HG03159 (cell line): ENCODE data around the gene INHBC.
"Not testable (repeated sequence)": the region's sequence is repeated elsewhere in the genome, so short reads cannot be mapped to it uniquely, and the experiment has no call there.

Experiments used
- ATAC-seq: cut with Tn5 transposase; IDR thresholded peaks from one replicate; pipeline ENCODE4 v1.9.1; 2021; ENCODE audit warnings: mild to moderate bottlenecking, moderate library complexity; ENCODE audit not compliant: unreplicated experiment

Gene INHBC

DNA sequence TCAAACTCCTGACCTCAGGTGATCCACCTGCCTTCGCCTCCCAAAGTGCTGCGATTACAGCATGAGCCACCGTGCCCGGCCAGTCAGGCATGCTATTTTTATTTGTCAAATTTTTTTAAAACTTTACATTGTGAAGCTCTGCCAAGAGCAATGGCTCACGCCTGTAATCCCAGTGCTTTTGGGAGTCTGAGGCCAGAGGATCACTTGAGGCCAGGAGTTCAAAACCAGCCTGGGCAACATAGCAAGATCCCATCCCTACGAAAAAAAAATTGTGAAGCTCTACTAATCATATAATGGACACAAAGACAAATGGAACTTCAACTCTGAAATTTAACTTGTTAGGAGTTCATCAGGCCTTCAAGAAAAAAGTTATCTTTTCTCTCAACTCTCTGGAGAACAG lies 5.6 kb upstream of the INHBC start:
- ATAC-seq = no peak

DNA sequence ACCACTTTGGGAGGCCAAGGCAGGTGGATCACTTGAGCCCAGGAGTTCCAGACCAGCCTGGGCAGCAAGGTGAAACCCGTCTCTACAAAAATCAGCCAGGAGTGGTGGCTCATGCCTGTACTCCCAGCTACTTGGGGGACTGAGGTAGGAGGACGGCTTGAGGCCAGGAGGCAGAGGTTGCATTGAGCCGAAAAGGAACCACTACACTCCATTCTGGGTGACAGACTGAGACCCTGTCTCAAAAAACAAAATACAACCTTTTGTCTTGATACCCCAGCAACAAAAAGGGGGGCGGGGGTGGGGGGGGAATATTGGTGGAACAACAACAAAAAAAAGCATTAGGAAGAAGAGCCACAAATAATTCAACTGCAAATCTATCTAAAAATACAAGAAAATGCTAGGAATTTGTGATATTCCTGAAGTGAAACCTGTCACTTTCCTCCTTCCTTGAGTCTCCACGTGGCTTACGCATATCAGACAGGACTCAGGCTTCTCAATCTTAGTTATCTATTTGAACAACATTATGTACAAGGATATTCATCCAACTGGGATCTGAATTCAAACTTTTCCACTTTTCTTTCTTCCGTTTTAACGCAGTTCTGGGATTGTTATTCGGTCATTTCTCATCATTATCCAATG lies 5.0 kb upstream of the INHBC start:
- no peak for ATAC-seq

DNA sequence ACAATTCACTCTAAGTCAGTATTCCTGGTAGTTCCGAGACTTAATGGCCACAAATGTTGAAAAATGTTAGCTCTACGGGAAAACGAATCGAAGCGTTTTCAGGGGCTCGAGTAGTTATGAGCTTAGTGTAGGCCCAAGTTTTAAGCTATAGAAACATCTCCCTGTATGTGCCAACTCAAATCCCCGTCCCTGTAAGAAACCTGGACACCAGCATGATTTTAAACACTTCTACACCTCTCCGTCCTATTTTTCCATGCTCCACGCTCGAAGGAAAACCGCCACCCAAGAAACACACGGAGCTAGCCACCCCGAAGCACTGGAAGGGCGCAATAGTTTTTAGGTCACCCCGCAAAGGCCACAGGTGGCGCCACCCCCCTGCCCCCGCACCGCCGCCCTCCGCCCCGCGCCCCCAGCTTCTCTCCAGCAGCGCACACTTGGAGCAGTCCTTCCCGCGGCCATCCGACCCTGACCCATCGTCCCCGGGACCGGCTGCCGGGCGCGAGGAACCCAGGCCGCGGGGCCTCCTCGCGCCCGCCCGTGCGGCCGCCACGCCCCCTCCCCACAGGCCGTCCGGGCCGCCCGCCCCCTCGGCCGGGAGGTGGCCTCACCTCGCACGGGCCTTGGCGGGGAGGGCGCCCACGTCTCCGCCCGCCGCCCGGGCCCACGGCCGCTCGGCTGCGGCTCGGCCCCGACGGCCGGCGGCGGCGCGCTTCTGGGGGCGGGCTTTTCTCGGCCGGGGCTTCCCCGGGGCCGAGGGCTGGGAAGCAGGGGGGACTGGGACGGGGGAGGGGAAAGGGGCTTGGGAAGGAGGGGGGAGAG lies 4.3 kb upstream of the INHBC start:
- ATAC-seq = peak; percentile 43

DNA sequence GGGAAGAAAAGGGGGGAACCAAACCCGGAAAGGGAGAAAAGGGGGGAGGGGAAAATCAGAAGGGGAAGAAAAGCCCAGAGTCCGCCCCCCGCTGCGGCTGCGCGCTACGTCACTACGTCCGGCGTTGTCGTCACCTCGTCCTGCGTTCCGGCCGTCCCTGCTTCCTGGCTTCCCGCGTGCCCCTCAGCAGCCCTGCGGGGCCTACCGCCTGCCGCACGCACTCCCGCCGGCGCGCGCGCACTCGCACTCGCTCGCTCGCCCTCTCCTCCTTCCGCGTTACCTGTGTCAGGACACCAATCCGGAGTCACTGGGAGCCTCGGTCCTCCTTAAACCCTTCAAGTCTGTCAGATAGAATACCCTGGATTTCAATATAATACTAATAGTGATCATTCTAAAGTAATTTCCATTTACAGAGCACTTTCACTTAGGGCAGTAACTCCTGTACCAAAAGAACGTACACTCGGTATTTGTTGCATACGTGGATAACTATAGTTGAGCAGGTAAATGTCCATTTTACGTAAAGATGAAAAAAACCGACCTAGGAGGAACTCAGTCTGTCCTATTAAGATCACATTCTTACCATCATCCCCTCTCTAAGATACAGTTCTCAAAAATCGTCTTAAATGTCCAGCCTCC lies 3.5 kb upstream of the INHBC start, which contains the start of gene R3HDM2:
TSS of gene R3HDM2 (minus strand) at position 113 of the 636 bp plus-strand sequence. CDS start 120,615 bp downstream, outside the sequence.
- peak; percentile 95 for ATAC-seq

DNA sequence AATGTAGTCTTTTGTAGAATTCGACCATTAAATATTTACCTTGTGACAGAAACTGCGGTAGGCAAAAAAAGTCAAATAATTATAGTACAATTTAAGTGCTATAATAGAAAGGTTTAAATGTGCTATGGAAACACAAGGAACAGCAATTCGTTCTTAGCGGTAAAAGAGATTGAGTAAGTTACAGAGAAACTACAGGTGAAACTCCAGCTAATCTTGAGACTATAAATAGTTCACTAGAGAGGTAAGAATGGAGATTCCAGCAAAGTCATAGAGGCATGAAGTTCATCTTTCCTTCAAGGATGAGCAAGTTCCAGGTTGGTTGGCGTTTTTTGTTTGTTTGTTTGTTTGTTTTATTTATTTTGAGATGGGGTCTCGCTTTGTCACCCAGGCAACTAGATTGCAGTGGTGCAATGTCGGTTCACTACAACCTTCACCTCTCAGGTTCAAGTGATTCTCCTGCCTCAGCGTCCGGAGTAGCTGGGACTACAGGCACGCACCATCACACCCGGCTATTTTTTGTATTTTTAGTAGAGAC lies 2.9 kb upstream of the INHBC start:
- ATAC-seq = no peak

DNA sequence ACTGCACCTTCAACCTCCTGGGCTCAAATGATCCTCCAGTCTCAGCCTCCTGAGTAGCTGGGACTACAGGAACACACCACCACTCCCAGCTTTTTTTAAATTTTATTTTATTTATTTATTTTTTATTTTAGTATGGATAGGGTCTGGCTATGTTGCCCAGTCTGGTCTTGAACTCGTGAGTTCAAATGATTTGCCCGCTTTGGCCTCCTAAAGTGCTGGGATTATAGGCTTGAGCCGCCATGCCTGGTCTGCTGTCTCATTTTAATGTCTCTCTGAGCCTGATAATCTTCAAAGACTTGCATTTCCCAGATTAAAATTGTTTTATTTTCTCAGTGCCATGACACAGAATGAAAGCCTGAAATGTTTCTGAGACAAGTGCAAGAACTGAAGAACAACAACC lies 1.2 kb upstream of the INHBC start:
- no peak for ATAC-seq

DNA sequence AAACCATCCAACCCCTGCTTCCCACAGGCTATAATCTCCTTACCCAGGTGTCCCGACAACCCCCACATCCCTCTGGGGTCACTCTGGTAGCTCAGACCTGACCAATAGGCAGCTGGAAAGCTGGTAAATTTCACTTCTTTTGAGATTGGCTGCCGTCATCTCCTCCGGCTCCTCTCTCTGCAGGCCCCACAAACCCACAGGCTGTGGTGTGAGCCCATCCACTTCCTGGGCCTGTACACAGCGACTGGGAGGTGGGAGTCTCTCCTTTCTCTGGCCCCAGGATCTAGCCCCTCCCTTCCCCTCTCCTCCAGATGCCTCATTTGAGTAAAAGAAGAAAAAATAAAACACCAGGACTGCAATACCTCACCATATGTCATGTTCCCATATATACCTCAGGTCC lies 709 bp downstream of the INHBC start:
- ATAC-seq = no peak

DNA sequence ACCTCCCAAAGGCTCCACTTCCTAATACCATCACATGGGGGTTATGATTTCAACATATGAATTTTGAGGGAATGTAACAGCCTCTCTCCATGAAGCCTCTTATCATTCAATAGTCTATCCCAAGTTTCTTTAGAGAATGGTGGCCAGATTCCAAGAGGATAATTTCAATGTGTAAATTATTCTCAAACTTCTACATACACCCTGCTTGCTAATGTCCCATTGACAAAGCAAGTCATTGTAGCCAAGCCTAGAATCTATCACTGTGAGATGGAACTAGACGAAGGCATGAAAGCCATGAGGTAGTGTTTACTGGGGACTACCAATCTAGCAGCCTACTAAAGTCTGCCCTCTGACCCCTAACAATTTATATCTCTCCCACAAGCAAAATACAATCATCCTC lies 3.8 kb downstream of the INHBC start:
- ATAC-seq = no peak

DNA sequence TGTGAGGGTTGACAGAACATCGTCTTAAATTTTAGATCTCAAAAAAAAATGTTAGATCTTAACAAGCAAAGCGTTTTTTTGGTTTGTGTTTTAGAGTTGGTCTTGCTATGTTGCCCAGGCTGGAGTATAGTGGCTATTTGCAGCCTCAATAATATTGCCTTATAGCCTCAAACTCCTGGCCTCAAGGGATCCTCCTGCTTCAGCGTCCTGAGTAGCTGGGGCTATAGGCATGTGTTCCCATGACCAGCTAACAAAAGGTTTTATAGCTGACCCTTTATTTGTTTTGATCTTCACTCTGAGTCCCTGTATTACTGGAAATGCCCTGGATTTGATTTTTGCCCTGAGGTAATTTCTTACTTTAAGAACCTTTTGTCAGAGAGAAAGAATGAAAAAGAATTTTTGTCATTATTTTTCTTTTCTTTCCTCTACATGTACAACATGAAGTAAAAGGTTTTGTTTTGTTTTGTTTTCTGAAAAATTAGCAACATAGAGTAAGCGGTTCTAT lies 5.2 kb downstream of the INHBC start:
- no peak for ATAC-seq

DNA sequence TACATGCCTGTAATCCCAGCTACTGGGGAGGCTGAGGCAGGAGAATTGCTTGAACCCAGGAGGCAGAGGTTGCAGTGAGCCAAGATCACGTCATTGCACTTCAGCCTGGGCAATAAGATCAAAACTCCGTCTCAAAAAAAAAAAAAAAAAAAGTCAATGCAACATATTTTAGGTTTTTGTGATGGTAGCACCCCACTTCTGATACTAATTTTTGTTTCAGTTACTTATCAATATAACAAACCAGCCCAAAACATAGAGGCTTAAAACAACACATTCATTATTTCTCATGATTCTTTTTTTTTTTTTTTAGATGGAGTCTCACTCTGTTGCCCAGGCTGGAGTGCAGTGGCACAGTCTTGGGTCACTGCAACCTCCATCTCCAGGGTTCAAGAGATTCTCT lies 6.8 kb downstream of the INHBC start:
- not testable (repeated sequence) for ATAC-seq

DNA sequence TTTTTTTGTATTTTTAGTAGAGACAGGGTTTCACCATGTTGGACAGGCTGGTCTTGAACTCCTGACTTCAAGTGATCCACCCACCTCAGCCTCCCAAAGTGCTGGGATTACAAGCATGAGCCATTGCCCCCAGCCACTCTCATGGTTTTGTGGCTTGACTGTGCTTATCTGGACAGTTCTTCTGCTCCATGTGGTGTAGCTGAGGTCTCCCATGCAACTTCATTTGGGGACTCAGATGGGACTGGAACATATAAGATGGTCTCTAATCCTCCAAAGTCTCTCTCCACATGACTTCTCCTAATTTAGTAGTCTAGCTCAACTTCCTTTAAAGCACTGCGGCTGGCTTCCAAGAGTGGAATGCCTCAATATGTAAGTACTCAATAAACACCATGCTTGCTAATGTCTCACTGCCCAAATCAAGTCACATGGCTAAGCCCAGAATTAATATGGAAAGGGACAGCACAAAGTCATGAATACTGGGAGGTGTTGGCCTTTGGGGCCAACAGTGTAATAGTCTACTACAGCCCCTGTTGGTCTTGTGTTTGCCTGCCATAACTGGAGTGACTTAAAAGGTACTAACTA lies 7.4 kb downstream of the INHBC start:
- ATAC-seq = no peak

DNA sequence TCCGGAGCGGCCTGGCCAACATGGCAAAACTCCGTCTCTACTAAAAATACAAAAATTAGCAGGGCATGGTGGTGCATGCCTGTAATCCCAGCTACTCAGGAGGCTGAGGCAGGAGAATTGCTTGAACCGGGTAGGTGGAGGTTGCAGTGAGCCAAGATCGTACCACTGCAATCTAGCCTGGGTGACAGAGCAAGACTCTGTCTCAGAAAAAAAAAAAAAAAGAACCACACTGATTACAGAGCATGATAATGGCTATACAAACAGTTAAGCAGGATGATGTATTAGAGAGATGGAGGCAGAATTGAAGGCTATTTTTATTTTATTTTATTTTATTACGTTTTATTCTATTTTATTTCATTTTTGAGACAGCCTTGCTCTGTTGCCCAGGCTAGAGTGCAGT lies 9.8 kb downstream of the INHBC start:
- ATAC-seq = not testable (repeated sequence)

DNA sequence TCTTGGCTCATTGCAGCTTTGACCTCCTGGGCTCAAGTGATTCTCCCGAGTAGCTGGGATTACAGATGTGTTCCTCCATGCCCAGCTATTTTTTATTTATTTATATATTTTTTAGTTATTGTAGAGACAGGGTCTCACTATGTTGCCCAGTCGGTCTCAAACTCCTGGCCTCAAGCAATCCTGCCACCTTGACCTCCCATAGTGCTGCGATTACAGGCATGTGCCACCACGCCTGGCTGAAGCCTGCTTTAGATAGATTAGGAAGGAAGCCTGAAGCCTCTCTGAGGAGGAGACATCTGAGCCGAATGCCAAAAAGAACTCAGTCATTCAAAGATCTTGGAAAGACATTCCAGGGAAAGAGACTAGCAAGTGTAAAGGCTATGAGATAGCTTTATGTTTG lies 10.2 kb downstream of the INHBC start:
- no peak for ATAC-seq

DNA sequence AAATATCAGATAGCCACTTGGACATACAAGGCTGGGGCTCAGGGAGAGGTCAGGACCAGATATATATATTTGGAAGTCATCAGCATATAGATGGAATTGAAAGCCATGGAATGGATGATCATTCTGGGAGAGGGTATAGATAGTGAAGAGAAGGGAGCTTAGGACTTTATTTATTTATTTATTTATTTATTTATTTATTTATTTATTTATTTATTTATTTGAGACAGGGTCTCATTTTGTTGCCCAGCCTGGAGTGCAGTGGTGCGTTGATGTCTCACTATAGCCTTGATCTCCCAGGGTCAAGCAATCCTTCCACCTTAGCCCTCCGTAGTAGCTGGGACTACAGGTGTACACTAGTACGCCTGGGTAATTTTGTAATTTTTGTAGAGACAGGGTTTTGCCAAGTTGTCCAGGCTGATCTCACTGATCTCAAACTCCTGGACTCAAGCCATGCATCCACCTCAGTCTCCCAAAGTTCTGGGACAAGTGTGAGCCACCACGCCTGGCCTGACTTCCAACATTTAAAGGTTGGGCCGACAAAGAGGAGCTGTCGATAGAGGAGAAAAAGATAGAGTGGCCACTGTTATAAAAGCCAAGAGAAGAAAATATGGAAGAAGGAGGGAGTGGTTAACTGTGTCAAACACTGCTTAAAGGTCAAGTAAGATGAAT lies 11.8 kb downstream of the INHBC start:
- no peak for ATAC-seq

DNA sequence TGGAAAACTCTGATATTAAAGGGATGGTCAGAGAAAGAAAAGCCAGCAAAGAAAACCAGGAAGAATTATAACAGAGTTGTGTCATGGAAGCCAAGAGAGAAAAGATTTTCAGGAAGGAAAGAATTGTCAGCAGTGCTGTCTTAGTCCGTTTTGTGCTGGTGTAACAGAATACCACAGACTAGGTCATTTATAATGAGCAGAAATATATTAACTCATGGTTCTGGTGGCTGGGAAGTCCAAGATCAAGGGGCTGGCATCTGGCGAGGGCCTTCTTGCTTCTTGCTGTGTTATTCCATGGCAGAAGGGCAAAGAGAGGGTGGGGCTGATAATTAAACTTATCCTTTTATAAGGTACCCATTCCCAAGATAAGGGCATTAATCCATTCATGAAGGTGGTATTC lies 14.1 kb downstream of the INHBC start:
- no peak for ATAC-seq

DNA sequence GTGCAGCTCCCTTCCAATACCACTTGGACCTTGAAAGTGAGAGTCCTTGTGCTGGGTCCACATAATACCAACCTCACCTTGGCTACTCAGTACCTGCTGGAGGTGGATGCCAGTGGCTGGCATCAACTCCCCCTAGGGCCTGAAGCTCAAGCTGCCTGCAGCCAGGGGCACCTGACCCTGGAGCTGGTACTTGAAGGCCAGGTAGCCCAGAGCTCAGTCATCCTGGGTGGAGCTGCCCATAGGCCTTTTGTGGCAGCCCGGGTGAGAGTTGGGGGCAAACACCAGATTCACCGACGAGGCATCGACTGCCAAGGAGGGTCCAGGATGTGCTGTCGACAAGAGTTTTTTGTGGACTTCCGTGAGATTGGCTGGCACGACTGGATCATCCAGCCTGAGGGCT lies 14.8 kb downstream of the INHBC start:
- ATAC-seq = no peak

DNA sequence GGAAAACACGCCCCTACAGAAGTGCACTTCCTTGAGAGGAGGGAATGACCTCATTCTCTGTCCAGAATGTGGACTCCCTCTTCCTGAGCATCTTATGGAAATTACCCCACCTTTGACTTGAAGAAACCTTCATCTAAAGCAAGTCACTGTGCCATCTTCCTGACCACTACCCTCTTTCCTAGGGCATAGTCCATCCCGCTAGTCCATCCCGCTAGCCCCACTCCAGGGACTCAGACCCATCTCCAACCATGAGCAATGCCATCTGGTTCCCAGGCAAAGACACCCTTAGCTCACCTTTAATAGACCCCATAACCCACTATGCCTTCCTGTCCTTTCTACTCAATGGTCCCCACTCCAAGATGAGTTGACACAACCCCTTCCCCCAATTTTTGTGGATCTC lies 15.5 kb downstream of the INHBC start:
- ATAC-seq = no peak

DNA sequence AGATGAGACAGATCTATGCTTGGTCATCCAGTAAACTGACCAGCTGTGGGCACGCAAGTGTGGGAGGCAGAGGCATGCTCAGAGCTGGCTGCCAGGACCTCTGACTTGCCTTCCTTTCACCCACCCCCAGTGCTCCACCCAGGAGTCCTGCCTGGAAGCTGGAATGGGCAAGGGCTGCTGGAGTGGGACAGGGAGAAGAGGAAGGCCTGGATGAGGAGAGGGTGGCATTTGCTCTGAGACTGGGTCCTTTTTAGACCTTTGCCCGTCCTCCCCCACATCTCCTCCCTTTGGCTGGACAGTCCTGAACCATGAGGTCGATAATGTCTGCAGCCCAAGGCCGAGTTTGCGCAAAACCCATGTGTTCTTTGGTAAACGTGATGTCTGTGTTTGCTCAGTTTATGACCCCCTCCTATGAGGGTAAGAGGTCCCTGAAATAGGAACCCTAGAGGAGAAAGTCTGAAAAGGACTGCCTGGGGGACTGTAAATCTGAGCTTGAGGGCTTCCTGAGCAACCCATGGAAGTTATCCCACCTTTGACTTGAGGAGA lies 16.7 kb downstream of the INHBC start:
- ATAC-seq = no peak

DNA sequence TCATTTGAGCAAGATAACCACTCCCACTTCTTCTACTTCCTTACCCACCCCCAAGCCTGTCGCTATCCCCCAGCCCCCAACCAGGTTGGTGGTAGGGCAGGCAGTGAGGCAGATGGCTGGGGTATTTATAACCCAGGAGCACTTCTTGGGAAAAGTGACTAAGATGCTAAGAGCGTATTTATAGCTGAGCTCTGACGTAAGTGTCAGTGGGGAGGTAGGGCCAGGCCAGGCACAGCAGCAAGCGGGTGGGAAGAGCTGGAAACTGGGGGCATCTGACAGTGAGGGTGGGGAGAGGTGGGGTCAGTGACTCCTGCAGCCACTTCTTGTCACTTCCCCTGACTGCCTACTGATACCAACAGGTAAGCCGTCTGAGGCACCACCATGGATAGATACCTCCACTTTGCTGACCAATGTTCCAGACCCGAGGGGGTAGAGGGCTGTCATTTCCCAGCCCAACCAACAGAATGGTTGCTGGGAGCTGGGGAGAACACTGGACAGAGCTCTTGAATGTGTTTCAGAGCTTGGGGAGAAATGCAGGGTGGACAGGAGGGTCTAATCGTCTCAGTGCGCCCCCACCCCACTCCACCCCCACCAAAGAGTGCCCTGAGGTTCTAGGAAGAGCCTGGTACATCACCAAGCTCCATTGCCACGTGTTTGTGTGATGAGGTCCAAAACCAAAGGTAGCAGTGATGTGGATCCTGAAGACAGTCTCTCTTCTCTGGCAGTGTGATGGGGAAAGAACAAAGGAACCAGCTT lies 17.8 kb downstream of the INHBC start:
- ATAC-seq = no peak
